GF-D8 (cell line): ENCODE results near the gene C6orf15.

Experiments used
- DNase-seq: peaks from one replicate; lab custom pipeline; 2025; lab: John Stamatoyannopoulos, UW

The C6orf15 gene

DNA sequence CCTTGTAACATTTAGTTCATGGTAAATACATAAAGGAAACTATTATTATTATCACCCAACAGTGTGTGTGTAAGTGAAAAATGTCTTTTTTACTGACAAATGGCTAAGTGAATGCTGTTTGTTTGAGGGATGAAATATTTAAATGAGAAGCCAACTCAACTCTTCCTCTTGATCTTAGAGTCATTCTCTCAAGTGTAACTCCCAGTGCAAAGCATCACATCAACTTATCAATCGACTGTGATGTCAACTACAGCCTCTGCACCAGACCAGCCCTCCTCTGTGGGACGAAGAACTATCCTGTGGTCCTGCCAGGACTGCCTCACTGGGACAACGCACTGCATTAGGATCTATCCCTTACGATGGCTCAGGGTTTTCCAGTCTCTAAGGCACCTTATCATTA lies 5.3 kb downstream of the C6orf15 start:
- no peak for DNase-seq

DNA sequence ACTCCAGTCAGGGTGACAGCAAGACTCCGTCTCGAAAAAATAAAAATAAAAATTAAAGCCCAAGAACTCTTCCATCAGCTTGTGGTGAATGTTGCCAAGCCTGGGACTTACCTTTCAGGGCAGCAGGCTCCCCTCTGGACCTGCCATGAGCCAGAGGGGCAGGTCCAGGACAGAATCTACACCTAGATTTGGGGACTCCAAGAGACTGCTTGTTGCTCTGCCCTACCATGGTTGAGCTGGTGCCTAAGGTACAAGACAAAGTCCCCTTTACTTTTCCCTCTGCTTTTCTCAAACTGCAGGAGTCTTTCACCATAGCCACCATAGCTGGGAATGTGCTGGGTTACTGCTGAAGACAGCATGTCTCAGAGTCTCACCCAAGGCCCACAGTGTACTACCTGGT lies 9.2 kb downstream of the C6orf15 start:
- DNase-seq, result no peak

DNA sequence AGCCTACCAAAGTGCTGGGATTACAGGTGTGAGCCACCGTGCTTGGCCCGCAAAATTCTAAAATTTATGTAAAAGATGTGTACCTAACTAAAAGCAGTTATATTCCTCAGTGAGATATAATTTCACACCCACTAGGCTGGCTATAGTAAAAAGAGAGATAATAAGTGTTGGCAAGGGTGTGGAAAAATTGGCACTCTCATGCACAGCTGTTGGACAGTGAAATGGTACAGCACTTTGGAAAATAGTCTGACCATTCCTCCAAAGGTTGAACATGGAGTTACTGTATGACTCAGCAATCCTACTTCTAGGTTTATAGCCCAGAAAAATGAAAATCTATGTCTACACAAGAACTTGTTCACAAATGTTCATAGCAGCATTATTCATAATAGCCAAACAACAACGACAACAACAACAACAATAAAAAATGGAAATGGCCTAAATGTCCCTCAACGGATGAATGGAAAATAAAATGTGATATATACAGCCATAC lies 13.9 kb downstream of the C6orf15 start:
- no peak for DNase-seq

DNA sequence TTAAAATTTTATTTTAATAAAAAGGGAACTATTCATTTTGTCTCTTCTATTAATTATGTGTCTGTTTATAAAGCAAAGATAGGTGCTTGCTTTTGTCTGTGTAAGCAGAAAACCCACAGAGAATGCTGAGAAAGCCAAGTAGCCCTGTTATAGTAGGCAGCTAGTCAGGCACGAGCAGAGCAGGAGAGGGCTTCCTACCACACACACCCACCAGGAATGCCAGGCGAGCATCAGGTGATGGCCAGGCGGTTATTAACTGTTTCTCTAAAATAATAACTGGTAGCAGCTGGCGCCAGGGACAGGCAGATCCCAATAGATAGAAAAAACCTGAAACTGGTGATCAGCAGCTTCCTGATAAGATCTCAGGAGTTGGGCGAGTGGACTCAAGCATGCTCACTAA lies 15.7 kb downstream of the C6orf15 start:
- no peak for DNase-seq

DNA sequence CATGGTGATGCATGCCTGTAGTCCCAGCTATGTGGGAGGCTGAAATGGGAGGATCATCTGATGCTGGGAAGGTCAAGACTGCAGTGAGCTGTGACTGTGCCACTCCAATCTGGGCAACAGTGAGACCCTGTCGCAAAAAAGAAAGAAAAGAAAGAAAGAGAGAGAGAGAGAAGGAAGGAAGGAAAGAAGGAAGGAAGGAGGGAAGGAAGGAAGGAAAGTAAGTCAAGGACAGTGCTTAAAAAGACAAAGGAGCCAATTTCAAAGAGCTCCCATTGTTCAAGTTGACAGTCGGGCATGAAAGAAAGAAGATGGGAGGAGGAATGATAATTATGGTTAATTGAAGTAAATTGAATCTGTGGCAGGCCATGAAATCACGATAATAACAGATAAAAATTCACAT lies 16.2 kb downstream of the C6orf15 start:
- no peak for DNase-seq

DNA sequence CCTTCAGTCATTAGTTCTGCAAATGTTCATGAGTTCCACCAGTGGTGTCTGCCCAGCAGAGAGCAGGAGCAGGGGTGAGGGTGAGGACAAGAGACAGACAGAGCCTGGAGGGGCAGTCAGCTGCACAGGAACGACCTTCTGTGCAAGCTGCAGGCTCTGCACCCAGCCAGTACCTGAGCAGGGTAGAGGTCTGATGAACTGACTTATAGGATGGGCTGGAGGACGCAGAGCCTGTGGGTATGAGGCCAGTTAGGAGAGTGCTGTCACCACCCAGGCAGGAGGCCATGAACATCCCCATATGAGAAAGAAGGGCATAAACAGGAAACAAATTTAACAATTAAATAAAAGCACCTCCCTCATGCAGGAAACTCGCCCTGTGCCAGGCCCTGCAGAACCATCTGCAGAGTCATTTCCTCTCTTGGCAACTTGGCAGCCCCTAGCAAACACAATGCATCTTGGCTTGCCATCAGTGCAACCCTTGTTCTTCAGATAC lies 17.9 kb downstream of the C6orf15 start:
- DNase-seq, result peak; percentile 13

DNA sequence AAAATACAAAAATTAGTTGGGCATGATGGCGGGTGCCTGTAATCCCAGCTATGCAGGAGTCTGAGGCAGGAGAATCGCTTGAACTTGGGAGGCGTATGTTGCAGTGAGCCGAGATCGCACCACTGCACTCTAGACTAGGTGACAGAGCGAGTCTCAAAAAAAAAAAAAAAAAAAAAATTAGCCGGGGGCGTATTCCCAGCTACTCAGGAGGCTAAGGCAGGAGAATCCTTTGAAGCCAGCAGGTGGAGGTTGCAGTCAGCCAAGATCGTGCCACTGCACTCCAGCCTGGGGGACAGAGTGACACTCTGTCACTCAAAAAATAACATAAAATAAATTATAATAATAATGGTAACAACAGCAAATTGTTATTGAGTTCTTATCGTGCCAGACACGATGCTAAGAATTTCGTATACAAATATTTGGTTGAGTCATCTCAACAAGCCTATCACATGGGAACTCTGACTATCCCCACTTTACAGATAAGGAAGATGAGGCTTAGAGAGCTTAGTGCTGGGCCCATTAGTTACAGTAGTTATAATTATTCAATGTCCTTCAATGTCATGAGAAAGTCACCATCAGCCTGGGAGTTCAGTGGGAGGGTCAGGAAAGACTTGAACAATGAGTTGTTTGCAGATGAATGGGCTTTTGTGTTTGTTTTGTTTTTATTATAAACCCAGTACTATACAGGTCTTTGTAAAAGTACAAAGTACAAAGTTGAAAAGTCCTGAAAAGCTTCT lies 19.4 kb downstream of the C6orf15 start:
- no peak for DNase-seq

DNA sequence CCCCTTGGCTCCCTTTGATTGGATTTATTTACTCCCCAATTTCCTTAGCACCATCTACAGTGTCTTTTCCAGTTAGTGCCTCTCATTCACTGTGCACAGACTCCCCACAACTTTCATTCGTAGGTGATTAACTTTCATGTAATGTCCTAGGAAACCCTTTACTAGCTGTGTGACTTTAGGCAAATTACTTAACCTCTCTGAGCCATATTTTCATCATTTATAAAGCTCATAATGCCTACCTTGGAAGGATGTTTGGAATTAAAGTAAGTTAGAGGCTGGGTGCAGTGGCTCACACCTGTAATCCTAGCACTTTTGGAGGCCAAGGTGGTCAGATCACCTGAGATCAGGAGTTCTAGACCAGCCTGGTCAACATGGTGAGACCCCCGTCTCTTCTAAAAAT lies 20.1 kb downstream of the C6orf15 start:
- no peak for DNase-seq

DNA sequence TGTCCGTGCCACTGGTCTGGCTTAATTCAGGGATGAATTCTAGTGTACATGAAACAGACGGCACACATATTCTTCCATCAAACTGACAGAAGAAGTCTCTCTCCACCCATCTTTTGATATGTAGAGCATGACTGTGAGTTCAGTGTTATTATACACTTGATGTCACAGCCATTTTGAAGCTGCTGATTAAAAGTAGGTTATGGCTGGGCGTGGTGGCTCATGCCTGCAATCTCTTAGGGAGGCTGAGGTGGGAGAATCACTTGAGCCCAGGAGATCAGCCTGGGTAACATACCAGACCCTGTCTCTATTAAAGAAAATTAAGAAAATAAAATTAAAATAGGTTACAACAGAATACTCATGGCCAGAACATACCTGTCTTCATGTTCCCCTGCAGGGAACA lies 20.7 kb downstream of the C6orf15 start:
- DNase-seq, result no peak

DNA sequence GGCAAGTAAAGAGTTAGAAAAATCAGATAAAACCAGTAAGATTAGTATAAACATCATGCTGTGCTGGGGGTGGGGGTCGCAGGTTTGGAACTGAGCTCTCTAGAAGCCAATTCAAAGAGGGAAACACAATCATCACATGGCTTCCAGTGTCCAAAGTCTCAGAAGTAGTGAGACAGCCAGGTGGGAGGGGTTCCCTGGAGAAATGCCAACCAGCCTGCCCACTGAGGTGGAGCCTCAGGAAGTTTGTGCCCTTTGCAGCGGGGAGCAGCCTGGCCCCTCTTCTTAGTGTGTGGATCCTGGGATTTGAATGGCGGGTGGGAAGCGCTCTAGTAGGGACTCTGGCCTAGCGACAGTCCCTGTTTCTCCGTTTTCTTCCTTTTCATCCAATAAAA lies 21.4 kb downstream of the C6orf15 start:
- no peak for DNase-seq

DNA sequence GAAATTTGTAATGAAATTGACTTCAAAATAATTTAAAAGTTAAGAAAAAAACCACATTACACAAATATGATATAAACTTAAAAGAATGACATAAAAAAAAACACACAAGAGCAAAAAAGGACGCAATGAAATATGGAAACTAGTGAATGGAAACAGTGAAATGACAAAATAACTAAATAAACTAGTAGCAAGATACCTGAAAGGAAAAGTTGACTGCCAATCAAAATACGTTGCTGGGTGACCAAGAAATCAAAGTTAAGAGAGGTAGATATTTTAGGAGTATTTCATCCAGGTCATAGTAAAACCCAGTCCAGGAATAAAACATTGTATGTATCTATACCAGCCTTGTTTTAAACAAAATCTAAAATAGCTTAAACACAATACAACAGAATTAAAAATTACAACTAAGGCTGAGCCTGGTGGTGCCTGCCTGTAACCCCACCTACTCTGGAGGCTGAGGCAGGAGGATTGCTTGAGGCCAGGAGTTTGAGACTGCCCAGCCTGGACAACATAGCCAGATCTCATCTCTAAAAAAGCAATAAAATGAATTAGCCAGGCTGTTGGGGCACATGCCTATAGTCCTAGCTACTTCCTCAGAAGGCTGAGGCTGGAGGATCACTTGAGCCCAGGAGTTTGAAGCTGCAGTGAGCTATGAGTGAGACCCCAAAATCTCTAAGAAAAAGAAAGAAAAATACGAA lies 22.0 kb downstream of the C6orf15 start:
- no peak for DNase-seq

DNA sequence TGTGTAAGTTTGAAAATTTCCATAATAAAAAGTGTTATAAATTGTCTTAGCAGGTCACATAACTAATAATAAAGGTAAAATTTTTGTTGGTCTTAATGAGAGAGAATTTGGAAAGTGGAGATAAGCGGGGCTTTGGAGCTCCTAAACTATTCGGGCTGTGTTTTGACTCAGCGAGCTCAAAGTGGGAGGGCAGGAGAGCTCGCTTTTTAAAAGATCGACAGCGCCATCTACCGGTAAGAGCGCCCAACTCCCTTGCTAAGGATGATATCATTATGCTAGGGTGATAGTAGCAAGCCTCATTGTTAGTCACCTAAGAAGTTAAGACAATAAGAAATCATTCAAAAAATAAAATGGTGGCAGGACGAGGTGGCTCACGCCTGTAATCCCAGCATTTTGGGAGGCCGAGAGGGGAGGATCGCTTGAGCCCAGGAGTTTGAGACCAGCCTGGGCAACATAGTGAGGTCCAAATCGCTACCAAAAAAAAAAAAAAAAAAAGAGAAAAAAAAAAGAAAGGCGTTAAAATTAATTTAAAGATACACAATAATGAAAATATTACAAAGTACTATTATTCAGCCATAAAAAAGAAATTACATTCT lies 24.8 kb downstream of the C6orf15 start:
- DNase-seq, result peak; percentile 24

DNA sequence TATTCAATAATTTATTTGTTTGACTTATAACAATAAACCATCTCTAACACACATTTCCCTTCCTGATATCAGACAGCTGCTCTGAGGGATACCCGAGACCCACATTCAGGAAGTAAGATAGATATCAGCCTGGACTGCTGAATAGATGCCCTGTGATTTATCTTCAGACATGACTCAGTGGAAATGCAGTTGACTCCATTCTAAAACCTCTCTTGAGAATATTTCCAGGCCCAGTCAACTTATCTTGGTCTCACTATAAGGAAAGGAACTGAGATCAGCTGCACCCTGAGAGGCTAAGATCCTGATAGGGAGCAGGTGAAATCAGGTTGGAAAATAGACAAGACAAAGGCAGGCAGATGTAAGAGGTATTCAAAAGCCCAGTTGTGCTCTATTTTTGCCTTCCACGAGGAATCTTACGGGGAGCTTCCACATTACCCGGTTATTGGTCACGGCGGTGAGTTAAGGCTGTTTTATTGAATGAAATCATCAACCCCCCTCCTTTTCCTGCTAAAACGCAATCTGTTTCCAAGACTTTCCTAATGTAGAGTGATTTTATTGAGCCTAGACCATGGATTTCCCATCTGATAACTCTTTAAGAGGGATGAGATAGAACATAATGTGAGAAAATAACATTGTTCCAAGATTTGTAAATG lies 25.5 kb downstream of the C6orf15 start:
- DNase-seq, result no peak

DNA sequence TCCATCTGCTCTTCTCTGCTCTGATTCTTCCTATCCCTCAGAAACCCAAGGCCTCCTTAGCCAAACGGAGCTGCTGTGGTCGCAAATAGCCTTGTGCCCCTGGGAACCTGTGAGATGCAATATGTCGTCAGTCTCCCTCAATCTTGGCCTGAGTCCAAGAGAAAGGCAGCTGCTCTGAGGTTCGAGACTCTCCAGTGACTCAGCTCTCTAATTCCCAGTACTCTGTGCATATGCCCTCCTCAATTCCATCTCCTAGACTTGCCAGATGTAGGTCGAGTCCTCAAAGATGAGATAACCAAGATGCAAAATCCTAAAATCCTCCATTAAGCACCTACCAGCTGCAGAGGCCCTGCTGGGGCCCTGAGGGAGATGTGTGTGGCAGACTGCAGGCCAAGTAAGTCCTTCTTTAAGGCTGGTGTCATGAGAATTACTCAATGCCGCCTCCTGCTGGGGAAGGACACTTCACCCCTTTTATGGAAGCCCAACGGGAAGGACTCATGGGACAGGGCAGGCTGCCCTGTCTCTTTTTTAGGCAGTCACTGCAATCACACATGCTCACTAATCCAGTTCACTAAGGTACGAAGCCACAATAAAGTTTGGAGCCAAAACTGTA lies 28.5 kb downstream of the C6orf15 start:
- DNase-seq, result no peak

DNA sequence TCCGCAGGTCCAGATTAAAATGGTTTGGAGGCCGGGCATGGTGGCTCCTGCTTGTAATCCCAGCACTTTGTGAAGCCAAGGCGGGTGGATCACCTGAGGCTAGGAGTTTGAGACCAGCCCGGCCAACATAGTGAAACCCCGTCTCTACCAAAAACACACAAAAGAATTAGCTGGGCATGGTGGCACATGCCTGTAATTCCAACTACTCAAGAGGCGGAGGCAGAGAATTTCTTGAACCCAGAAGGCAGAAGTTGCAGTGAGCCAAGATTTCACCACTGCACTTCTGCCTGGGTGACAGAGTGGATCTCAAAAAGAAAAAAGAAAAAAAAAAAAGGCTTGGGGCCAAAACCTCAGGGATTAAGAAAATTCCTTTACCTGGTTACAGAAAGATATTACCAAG lies 30.5 kb downstream of the C6orf15 start:
- DNase-seq, result no peak

DNA sequence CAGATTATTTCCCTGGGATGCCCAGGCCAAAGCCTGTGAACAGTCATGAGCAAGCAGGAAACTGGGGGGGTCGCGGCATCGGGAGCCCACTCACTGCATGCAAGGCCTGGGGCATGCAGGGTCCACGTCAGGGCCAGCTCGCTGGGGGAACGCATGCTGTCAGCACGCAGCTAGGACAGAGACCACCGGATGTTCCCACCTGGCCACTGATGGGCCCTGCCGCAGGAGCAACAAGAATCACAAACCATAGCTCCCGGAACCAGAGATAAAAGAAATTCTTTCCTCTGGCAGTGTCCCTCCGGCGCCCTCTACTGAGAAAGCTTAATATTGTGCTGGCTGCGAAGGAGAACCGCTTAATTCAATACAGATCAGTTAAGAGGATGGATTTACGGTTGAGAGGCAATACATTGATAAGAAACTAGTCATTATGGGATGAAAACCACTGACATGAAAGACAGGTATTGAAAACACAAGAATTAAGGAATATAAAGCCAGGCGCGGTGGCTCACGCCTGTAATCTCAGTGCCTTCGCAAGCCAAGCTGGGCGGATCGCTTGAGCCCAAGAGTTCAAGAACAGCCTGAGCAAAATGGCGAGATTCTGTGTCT lies 32.6 kb downstream of the C6orf15 start:
- no peak for DNase-seq

DNA sequence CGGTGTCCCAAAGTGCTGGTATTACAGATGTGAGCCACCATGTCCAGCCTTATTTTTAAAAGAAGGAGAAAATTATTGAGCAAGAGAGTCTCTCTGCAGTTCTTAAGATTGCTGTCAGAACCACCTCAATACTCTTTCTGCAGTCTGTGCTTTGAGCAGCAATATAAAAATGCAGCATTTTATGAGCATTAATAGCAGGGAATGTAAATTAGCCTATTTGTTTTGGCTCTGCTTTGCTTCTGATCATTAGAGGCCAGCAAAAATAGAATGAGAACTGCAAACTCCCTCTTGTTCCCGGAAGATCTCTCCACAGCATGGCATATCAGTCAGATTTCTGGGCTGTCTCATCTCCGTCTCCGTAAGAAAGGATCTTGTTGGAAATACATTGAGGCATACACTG lies 35.8 kb downstream of the C6orf15 start:
- no peak for DNase-seq

DNA sequence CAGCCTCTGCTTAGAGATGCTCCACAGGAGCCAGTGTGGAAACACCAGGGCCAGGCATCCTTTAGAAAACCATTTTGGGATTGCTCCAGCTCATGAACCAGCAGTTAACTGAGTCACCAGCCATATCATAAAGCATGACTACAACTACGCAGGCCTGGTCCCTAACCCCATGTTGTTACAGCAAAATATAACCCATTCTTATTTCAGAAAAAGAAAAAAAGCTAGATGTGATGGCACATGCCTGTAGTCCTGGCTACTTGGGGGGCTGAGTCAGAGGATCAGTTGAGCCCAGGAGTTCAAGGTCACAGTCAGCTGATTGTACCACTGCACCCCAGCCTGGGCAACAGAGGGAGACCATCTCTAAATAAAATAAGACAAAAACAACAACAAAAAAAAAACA lies 36.8 kb downstream of the C6orf15 start:
- DNase-seq, result no peak

DNA sequence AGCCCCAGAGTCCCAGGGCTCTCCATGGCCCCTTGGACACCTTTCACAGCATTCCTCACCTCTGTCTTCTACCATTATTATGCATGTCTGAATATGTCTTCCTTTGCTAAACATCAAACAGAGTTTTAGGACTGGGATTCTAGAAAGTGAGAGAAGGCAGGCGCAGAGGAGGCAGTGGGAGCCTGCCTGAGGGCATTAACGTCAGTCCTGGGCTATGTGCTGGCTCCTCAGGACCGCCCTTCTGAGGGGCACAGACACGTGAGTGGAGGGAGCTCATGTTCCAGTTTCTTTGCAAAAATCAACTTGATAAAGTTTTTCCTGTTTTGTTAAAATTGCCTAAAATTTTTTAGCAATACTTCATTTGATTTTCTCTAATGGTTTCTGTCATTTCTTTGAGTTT lies 38.0 kb downstream of the C6orf15 start:
- no peak for DNase-seq

DNA sequence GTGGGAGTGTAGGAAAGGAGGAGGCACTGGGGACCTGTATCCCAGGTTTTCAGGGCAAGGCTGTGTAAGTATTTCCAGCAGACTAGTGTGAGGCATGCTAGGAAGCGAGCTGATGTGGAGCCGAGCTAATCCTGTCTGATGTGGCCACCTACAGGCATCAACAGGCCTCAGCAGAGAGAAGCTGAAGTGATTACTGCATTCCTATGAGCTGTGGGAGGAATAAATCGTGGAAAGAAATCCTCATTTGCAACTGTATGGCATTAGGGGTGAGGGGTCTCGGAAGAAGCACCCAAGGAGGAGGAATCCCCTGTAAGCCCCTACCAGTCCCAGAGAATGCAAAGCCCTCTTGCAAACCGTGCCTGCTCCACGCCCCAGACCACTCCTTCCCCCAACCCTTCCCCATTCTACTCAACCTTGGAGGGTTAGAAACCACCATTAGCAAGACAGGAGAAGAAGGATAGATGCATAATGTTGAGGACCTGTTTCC lies 41.6 kb downstream of the C6orf15 start:
- no peak for DNase-seq

DNA sequence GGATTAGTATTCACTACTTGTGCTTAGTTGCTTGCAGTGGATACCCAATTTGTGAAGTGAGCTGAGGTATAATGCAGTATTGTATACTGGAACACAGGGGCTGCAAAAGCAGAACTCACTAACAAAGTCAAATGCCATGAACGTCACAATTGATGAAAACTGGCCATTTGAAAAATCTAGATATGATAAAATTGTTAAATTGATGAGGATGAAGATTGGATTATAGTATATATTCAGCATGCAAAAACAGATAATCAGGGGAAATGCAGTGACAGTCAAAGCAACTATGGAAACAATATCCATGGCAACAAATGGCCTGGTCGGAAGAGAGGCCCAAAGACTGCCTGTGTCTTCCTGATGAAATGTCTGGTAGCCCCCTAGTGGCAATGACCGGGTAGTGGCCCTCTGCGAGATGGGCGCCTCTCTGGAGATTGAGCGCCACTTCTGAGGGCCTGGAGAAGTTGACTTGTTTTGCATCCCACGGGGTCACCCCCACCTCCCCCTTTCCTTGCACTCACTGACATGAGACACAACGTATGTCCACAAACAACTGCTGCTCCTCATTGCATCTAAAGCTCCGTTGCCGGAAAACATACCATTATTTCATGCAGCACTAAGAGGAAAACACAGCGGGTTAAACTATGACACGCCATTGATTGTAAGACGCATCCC lies 43.6 kb downstream of the C6orf15 start:
- peak; percentile 26 for DNase-seq
